ENCODE results near the gene TM2D3.

- TF ChIP-seq CTCF (conservative IDR thresholded peaks at IDR 0.05): no peak
- no peak for TF ChIP-seq EZH2 (IDR thresholded peaks at IDR 0.05; ENCODE audit: low read depth)
Observed at GRCh38 chr15:101647251-101647650, 4.9 kb downstream of the TM2D3 start.
